DOHH2 (cell line): Measurements from ENCODE around the gene PLCE1.
"Not testable (repeated sequence)": the region's sequence is repeated elsewhere in the genome, so short reads cannot be mapped to it uniquely, and the experiment has no call there.

Source experiments
- H3F3A ChIP-seq: fragments of 200-600 bp; sonication (generic), shearing (Covaris generic); 2 replicates; pipeline ENCODE4 v1.6.0; 2016; ENCODE audit warnings: antibody characterized with exemption, mild to moderate bottlenecking; ENCODE audit not compliant: control insufficient read depth, insufficient read depth
- H3K27ac ChIP-seq: fragments of 200-600 bp; sonication (generic); 2 replicates; pipeline ENCODE4 v1.5.1; 2014; ENCODE audit warnings: low read depth, mild to moderate bottlenecking, low read length, moderate library complexity
- H3K27me3 ChIP-seq: fragments of 200-600 bp; sonication (generic); 2 replicates; pipeline ENCODE4 v1.6.1; 2014; ENCODE audit warnings: mild to moderate bottlenecking, low read length, mixed read lengths; ENCODE audit not compliant: control insufficient read depth
- H3K36me3 ChIP-seq: fragments of 200-600 bp; sonication (generic); 2 replicates; pipeline ENCODE4 v1.6.1; 2014; ENCODE audit warnings: mild to moderate bottlenecking, low read length, moderate library complexity, mixed read lengths; ENCODE audit not compliant: control insufficient read depth
- H3K4me1 ChIP-seq: fragments of 200-600 bp; sonication (generic); 2 replicates; pipeline ENCODE4 v1.6.1; 2014; ENCODE audit warnings: mild to moderate bottlenecking, low read length, mixed read lengths; ENCODE audit not compliant: control insufficient read depth
- H3K4me2 ChIP-seq: fragments of 200-600 bp; sonication (generic); 2 replicates; pipeline ENCODE4 v1.6.0; 2014; ENCODE audit warnings: mild to moderate bottlenecking, low read length, moderate library complexity
- H3K4me3 ChIP-seq: fragments of 200-600 bp; sonication (generic); 2 replicates; pipeline ENCODE4 v1.5.1; 2014; ENCODE audit warnings: mild to moderate bottlenecking, low read length, mixed read lengths
- H3K79me2 ChIP-seq: fragments of 200-600 bp; sonication (generic); 2 replicates; pipeline ENCODE4 v1.6.1; 2014; ENCODE audit warnings: mild to moderate bottlenecking, low read length, mixed read lengths; ENCODE audit not compliant: control insufficient read depth
- H3K9me2 ChIP-seq: fragments of 200-600 bp; sonication (generic); replicated peaks from 2 replicates; pipeline ENCODE4 v1.6.1; 2014; ENCODE audit warnings: mild to moderate bottlenecking, low read length, mixed read lengths; ENCODE audit not compliant: control insufficient read depth
- H3K9me3 ChIP-seq: fragments of 200-600 bp; sonication (generic); 2 replicates; pipeline ENCODE4 v1.6.1; 2014; ENCODE audit warnings: antibody characterized with exemption, low read length, mixed read lengths; ENCODE audit not compliant: control insufficient read depth, insufficient read depth
- H4K20me1 ChIP-seq: fragments of 200-600 bp; sonication (generic); 2 replicates; pipeline ENCODE4 v1.6.0; 2014; ENCODE audit warnings: low read depth, mild to moderate bottlenecking, antibody characterized with exemption, low read length, moderate library complexity; ENCODE audit not compliant: control insufficient read depth, insufficient read depth
- CTCF ChIP-seq: fragments of 200-600 bp; sonication (generic); IDR thresholded peaks from one replicate; pipeline ENCODE4 v1.5.1; 2014; ENCODE audit warnings: antibody characterized with exemption, mild to moderate bottlenecking, low read depth, low read length; ENCODE audit not compliant: poor library complexity, severe bottlenecking
- EZH2phosphoT487 ChIP-seq: fragments of 200-600 bp; sonication (generic); IDR thresholded peaks from 2 replicates; pipeline ENCODE4 v1.6.1; 2017; ENCODE audit warnings: borderline replicate concordance, mild to moderate bottlenecking, antibody characterized with exemption, low read length, moderate library complexity, mixed read lengths

PLCE1 gene

DNA sequence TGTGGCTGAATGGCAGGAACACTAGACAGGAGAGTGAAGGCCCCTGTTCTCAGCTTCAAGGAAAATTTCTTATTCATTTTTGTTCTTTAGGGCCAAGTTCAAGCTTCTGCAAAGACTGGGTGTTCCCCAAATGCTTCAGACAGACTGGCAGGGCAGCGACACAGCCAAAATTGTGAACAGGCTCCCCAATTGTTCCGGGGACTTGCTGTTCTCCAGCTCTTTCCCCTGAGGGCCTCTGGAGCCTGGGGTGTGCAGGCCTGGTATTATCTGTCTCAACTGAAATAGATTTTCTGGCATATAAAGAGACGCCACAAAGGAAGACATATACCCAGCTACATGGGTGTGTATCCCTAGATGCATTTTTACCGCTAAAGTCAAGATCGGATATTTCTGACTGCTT, 30.3 kb upstream of the PLCE1 start:
- Histone ChIP-seq H4K20me1 (no peaks in the 10 kb centered on the region), H3K4me1 (no peaks in the 10 kb centered on the region), H3K9me3 (no peaks in the 10 kb centered on the region), H3F3A (no peaks in the 10 kb centered on the region), H3K4me3 (no peak overlapping the region), H3K79me2 (no peaks in the 10 kb centered on the region), H3K27me3 (no peaks in the 10 kb centered on the region), H3K36me3 (no peaks in the 10 kb centered on the region), H3K4me2 (no peak overlapping the region), H3K9me2 (no peaks in the 10 kb centered on the region), H3K27ac (no peak overlapping the region)
- no peak for TF ChIP-seq CTCF
- no peak for TF ChIP-seq EZH2phosphoT487

DNA sequence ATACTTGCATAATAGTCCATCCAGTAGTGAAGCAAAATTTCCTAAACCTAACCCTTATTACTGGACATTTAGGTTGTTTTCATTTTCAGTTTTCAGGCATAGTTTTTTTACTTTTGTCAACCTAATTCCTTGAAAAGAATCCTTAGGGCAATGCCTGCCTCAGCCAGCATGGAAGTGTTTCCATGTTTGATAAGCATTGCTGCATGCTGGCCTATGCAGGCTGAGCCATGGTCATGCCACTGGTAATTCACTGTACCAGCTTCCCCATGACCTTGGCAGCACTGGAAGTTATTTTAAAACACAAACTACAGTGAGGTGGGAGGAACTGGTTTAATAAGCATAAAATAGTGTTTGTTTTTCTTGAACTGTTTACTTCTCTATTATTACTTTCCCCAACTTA, 27.8 kb upstream of the PLCE1 start:
- Histone ChIP-seq H3K4me1 (no peaks in the 10 kb centered on the region), H3K9me3 (no peaks in the 10 kb centered on the region), H3K27ac (no peak overlapping the region), H3K9me2 (no peaks in the 10 kb centered on the region), H3K36me3 (no peaks in the 10 kb centered on the region), H3K27me3 (no peaks in the 10 kb centered on the region), H3F3A (no peaks in the 10 kb centered on the region), H3K4me3 (no peak overlapping the region), H3K4me2 (no peak overlapping the region), H4K20me1 (no peaks in the 10 kb centered on the region), H3K79me2 (no peaks in the 10 kb centered on the region)
- TF ChIP-seq EZH2phosphoT487 (no peak), CTCF (no peak)

- Histone ChIP-seq H3K79me2 (no peaks in the 10 kb centered on the region), H3K9me2 (no peaks in the 10 kb centered on the region), H3K36me3 (no peaks in the 10 kb centered on the region), H3K27ac (no peak overlapping the region), H3K4me1 (no peaks in the 10 kb centered on the region), H3K9me3 (no peaks in the 10 kb centered on the region), H3K4me3 (no peak overlapping the region), H3K4me2 (no peak overlapping the region), H3K27me3 (no peaks in the 10 kb centered on the region), H4K20me1 (no peaks in the 10 kb centered on the region), H3F3A (no peaks in the 10 kb centered on the region)
- no peak for TF ChIP-seq CTCF
- no peak for TF ChIP-seq EZH2phosphoT487
Observed at GRCh38 chr10:93967756-93968155, 26.0 kb upstream of the PLCE1 start.

DNA sequence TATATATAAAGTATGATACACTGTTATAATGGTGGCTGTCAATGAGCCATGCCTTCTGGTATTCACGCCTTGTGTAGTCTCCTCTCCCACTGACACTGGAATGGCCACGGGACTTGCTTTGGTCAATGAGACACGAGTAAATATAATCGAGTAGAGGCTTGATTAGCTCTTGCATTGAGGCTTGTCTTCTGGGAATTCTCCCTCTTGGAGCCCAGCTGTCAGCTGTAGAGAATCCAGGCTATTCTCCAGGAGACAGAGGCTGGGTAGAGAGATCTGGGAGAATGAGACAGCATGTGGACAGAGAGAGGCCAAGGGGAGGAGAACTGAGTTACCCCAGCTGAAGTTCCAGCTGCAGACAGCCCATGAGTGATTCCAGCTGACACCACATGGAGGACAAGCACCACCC, 25.2 kb upstream of the PLCE1 start:
- Histone ChIP-seq H4K20me1 (no peaks in the 10 kb centered on the region), H3K27ac (no peak overlapping the region), H3K9me2 (no peaks in the 10 kb centered on the region), H3K27me3 (no peaks in the 10 kb centered on the region), H3K4me2 (no peak overlapping the region), H3K79me2 (no peaks in the 10 kb centered on the region), H3K36me3 (no peaks in the 10 kb centered on the region), H3K4me1 (no peaks in the 10 kb centered on the region), H3K4me3 (no peak overlapping the region), H3K9me3 (no peaks in the 10 kb centered on the region), H3F3A (no peaks in the 10 kb centered on the region)
- TF ChIP-seq EZH2phosphoT487 (no peak), CTCF (no peak)

GRCh38 chr10:93970433-93971010, 23.2 kb upstream of the PLCE1 start:
- H4K20me1 ChIP-seq, H3K27ac ChIP-seq, H3K79me2 ChIP-seq, H3K36me3 ChIP-seq, H3K9me3 ChIP-seq, H3K27me3 ChIP-seq, H3K4me2 ChIP-seq, H3K4me3 ChIP-seq, H3F3A ChIP-seq, H3K4me1 ChIP-seq, H3K9me2 ChIP-seq: not testable (repeated sequence)
